ENCODE data around the gene LRMDA. TPM values are rescaled to one million over a fixed set of nuclear protein-coding genes. Genes with fewer than 3 reads are reported as not detected.

LRMDA gene
- total and polyA plus RNA-seq, 4 donors = 12.1 to 40.8 (median 21.6) TPM

DNA sequence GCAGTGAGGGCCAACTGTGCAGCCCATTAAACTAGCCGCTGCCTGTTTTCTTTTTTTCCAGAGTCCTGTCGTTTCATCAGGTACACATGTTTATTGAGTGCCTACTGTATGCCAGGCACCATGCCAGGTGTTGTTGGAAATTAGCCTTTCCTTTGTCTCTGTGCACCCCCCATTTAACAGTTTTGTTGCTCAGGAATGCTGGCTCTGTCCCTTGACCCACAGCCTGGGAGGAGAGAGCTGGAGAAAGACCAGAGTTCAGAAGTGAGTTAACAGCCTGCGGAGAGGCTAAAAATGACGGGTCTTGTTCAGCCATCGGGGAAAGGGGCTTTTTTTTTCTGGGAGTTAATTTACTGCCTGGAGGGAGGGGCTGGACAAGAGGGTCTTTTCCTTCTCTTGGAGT, 1.3 kb downstream of the LRMDA start:
- Histone ChIP-seq H3K36me3 (ENCODE audit: control insufficient read depth in 4 of 4, insufficient read depth in 4 of 4, low read length in 4 of 4) (peaks cover 0 to under 1% (median 0%) of the 10 kb centered on the region in 4 donors), H3K4me1 (ENCODE audit: control insufficient read depth in 5 of 5, insufficient read depth in 5 of 5, low read length in 5 of 5) (peaks cover 2 to 45% (median 9%) of the 10 kb centered on the region in 5 donors), H3K9me3 (ENCODE audit: control insufficient read depth in 4 of 4, insufficient read depth in 3 of 4, low read length in 3 of 4) (no peaks in the 10 kb centered on the region), H3K27me3 (ENCODE audit: control insufficient read depth in 3 of 3, insufficient read depth in 3 of 3, low read length in 2 of 3) (no peaks in the 10 kb centered on the region), H3K4me3 (no peak overlapping the region), H3K9ac (ENCODE audit: insufficient read depth in 1 of 2, low read length in 2 of 2) (no peak overlapping the region), H3K27ac (ENCODE audit: low read depth in 1 of 2, low read length in 1 of 2) (no peak overlapping the region)
- ATAC-seq (ENCODE audit: insufficient read depth, low FRiP score) (no peak), DNase-seq (no peak)
- no peak for TF ChIP-seq CTCF (IDR thresholded peaks at IDR 0.05; ENCODE audit: control extremely low read depth, extremely low read depth)
- 69 to 79% methylated on average over 5 of the region's 5 CpGs for whole genome bisulfite sequencing, 2 donors

DNA sequence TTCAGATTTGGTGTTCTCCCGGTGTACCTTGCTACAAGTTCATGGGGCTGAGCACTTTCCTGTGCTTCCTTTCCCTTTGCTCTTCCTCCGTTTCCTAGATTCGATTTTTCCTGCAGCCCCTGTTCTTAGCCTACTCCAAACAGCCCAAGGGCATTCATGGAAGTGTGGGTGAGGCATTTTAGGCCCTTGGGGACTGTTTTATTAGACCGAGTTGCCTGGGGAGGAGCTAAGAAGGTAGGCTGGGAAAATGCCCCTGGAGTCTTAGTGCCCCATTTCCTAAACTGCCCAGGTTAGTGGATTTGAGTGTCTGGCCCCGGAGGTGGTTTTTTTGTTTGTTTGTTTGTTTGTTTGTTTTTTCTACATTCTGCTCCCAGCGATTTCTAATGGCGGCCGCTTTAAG, 1.8 kb downstream of the LRMDA start:
- no peak overlapping the region for H3K4me3 ChIP-seq
- no peak for DNase-seq
- no peak for TF ChIP-seq CTCF (IDR thresholded peaks at IDR 0.05; ENCODE audit: control extremely low read depth, extremely low read depth)

GRCh38 chr10:75434291-75434690, 2.9 kb downstream of the LRMDA start:
- no peak for TF ChIP-seq CTCF (IDR thresholded peaks at IDR 0.05; ENCODE audit: control extremely low read depth, extremely low read depth)
- peaks cover 2 to 32% (median 9%) of the 10 kb centered on the region in 5 donors for H3K4me1 ChIP-seq (ENCODE audit: control insufficient read depth in 5 of 5, insufficient read depth in 5 of 5, low read length in 5 of 5)

More for the DNA sequence above, 1.8 kb downstream of the LRMDA start:
- H3K9ac ChIP-seq (ENCODE audit: insufficient read depth in 1 of 2, low read length in 2 of 2) = no peak overlapping the region
- peaks cover 2 to 41% (median 9%) of the 10 kb centered on the region in 5 donors for H3K4me1 ChIP-seq (ENCODE audit: control insufficient read depth in 5 of 5, insufficient read depth in 5 of 5, low read length in 5 of 5)
- no peaks in the 10 kb centered on the region for H3K9me3 ChIP-seq (ENCODE audit: control insufficient read depth in 4 of 4, insufficient read depth in 3 of 4, low read length in 3 of 4)
- ATAC-seq (ENCODE audit: insufficient read depth, low FRiP score) = no peak
- H3K27me3 ChIP-seq (ENCODE audit: control insufficient read depth in 3 of 3, insufficient read depth in 3 of 3, low read length in 2 of 3) = no peaks in the 10 kb centered on the region
- H3K27ac ChIP-seq (ENCODE audit: low read depth in 1 of 2, low read length in 1 of 2) = no peak overlapping the region
- H3K36me3 ChIP-seq (ENCODE audit: control insufficient read depth in 4 of 4, insufficient read depth in 4 of 4, low read length in 4 of 4) = peaks cover 0 to 3% (median 0%) of the 10 kb centered on the region in 4 donors
- 73 to 82% methylated on average over 8 of the region's 8 CpGs for WGBS, 2 donors

DNA sequence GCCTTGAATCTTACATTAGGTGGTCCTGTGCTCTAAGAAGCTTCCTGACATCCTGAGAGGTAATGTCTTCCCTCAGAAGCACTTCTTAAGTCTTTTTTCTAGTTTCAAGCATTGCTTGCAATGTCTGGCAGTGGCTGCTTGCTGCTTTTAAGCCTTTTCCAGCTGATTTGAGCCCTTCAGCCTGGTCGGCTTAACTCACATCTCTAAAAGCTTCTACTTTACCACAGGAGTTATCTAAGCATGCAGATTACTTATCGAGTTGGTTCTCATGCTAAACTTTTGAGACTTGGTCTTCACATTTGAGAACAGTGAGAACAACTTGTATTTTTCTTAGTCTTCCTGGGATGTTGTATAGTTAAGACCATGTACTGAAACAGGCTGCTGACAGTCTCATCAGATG, 3.9 kb downstream of the LRMDA start:
- no peak for DNase-seq
- H3K9me3 ChIP-seq (ENCODE audit: control insufficient read depth in 4 of 4, insufficient read depth in 3 of 4, low read length in 3 of 4) = no peaks in the 10 kb centered on the region
- no peak for ATAC-seq (ENCODE audit: insufficient read depth, low FRiP score)
- H3K4me3 ChIP-seq = no peak overlapping the region
- peaks cover 0 to 13% (median 0%) of the 10 kb centered on the region in 4 donors for H3K36me3 ChIP-seq (ENCODE audit: control insufficient read depth in 4 of 4, insufficient read depth in 4 of 4, low read length in 4 of 4)
- WGBS, 2 donors = 83 to 88% methylated on average over 2 of the region's 2 CpGs
- H3K9ac ChIP-seq (ENCODE audit: insufficient read depth in 1 of 2, low read length in 2 of 2) = no peak overlapping the region
- peaks cover 0 to 23% (median 2%) of the 10 kb centered on the region in 5 donors for H3K4me1 ChIP-seq (ENCODE audit: control insufficient read depth in 5 of 5, insufficient read depth in 5 of 5, low read length in 5 of 5)
- TF ChIP-seq CTCF (IDR thresholded peaks at IDR 0.05; ENCODE audit: control extremely low read depth, extremely low read depth) = no peak
- H3K27me3 ChIP-seq (ENCODE audit: control insufficient read depth in 3 of 3, insufficient read depth in 3 of 3, low read length in 2 of 3) = no peaks in the 10 kb centered on the region
- no peak overlapping the region for H3K27ac ChIP-seq (ENCODE audit: low read depth in 1 of 2, low read length in 1 of 2)

More at GRCh38 chr10:75434291-75434690, 2.9 kb downstream of the LRMDA start:
- DNase-seq (no peak), ATAC-seq (ENCODE audit: insufficient read depth, low FRiP score) (no peak)
- no peak overlapping the region for H3K27ac ChIP-seq (ENCODE audit: low read depth in 1 of 2, low read length in 1 of 2)
- H3K36me3 ChIP-seq (ENCODE audit: control insufficient read depth in 4 of 4, insufficient read depth in 4 of 4, low read length in 4 of 4) = peaks cover 0 to 10% (median 0%) of the 10 kb centered on the region in 4 donors
- 80 to 86% methylated on average over 8 of the region's 8 CpGs for WGBS, 2 donors
- no peak overlapping the region for H3K9ac ChIP-seq (ENCODE audit: insufficient read depth in 1 of 2, low read length in 2 of 2)
- H3K27me3 ChIP-seq (ENCODE audit: control insufficient read depth in 3 of 3, insufficient read depth in 3 of 3, low read length in 2 of 3) = no peaks in the 10 kb centered on the region
- no peak overlapping the region for H3K4me3 ChIP-seq
- H3K9me3 ChIP-seq (ENCODE audit: control insufficient read depth in 4 of 4, insufficient read depth in 3 of 4, low read length in 3 of 4) = no peaks in the 10 kb centered on the region

All from lung (tissue), 12 donors.